ENCODE data around the gene APOBEC4. TPM values are rescaled to one million over a fixed set of nuclear protein-coding genes. Genes with fewer than 3 reads are reported as not detected.

APOBEC4 gene
- total RNA-seq, 2 donors from 2014 or later = not detected

DNA sequence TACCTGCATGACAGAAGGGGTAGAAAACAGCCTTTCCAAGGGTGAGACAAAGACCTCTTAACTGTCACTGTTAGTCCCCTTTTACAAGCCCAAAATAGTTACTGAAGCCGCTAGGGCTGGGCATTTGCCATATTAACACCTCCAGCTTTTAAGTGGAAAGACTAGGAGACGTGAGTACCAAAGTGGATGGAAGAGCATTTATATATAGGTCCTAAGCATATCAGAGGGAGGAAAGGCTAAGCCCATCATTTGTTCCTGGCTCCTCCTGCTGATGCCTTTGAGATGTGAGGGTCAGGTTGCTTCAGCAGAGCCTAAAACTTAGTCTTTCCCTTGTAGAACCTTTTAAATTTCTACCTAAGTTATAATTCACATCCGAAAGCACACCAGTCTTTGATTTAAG lies 25.7 kb upstream of the APOBEC4 start:
- Histone ChIP-seq H3K27me3 (replicated peaks; ENCODE audit: insufficient read depth) (no peaks in the 10 kb centered on the region), H3K4me1 (ENCODE audit: control insufficient read depth in 1 of 2, low read depth in 2 of 2) (no peaks in the 10 kb centered on the region), H3K4me3 (no peak overlapping the region), H3K9me3 (no peaks in the 10 kb centered on the region), H3K27ac (no peak overlapping the region), H3K36me3 (no peaks in the 10 kb centered on the region)
- TF ChIP-seq, protein P1, sequence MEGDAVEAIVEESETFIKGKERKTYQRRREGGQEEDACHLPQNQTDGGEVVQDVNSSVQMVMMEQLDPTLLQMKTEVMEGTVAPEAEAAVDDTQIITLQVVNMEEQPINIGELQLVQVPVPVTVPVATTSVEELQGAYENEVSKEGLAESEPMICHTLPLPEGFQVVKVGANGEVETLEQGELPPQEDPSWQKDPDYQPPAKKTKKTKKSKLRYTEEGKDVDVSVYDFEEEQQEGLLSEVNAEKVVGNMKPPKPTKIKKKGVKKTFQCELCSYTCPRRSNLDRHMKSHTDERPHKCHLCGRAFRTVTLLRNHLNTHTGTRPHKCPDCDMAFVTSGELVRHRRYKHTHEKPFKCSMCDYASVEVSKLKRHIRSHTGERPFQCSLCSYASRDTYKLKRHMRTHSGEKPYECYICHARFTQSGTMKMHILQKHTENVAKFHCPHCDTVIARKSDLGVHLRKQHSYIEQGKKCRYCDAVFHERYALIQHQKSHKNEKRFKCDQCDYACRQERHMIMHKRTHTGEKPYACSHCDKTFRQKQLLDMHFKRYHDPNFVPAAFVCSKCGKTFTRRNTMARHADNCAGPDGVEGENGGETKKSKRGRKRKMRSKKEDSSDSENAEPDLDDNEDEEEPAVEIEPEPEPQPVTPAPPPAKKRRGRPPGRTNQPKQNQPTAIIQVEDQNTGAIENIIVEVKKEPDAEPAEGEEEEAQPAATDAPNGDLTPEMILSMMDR (IDR thresholded peaks at IDR 0.05) = no peak
- no peak for ATAC-seq (ENCODE audit: insufficient number of reproducible peaks, low FRiP score, low read depth)
- no peak for DNase-seq (ENCODE audit: low spot score)

DNA sequence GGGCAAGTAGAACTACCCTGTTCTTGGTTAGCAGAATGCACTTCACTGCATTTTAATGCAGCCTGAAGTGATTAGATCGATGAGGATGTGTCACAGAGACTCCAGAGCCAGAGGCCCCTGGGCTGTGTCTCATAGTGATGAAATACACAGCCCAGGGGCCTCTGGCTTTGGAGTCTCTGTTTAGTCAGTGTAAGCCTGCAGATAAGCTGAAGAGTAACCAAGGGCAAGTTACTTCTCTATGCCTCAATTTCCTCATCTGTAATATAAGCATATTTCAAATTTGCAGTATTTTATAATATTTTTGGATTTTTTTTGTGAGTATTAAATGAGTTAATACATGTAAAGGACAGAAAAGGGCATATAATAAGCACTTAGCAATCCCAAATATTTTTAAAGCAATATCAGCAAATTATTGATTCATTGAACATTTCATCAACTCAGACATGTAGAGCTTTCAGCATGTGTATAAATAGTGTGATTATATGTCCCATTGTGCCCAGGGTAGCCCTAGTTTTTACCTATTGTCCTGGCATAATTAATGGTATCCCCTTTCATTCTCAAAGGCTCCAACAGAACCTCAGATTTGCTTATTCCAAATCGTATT lies 23.6 kb upstream of the APOBEC4 start:
- H3K4me3 ChIP-seq = no peak overlapping the region
- TF ChIP-seq, protein P1 (IDR thresholded peaks at IDR 0.05) = no peak
- ATAC-seq (ENCODE audit: insufficient number of reproducible peaks, low FRiP score, low read depth) = no peak

DNA sequence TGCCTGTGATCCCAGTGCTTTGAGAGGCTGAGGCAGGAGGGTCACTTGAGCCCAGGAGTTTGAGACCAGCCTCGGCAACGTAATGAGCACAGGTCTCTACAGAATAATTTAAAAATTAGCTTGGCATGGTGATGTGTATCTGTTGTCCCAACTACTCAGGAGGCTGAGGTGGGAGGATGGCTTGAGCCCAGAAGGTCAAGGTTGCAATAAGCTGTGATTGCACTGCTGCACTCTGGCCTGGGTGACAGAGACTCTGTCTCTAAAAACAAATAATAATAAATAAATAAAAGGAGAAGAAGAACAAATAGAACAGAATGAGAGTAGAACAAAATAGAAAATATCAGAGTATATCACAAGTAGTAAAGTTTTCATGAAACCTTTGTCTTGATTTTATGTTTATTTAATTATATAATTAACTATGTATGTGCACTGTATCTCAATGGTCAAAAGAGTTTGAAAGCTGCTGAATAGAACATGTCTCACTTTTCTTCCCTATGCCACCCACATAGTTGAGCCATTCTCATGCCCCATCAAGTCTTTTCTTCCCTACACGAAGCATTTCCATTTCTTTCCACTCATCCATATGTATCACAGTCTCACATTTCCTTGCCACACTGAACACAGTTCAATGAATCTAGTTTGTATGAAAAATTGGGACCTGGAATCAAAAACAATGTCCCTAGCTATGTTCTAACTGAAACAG lies 22.9 kb upstream of the APOBEC4 start:
- DNase-seq (ENCODE audit: low spot score) (no peak), ATAC-seq (ENCODE audit: insufficient number of reproducible peaks, low FRiP score, low read depth) (no peak)
- no peak overlapping the region for H3K4me3 ChIP-seq
- no peaks in the 10 kb centered on the region for H3K4me1 ChIP-seq (ENCODE audit: control insufficient read depth in 1 of 2, low read depth in 2 of 2)
- H3K27me3 ChIP-seq (replicated peaks; ENCODE audit: insufficient read depth) = no peaks in the 10 kb centered on the region
- H3K9me3 ChIP-seq = peaks cover 4% of the 10 kb centered on the region
- TF ChIP-seq, protein P1 (IDR thresholded peaks at IDR 0.05) = no peak
- no peaks in the 10 kb centered on the region for H3K36me3 ChIP-seq
- H3K27ac ChIP-seq = no peak overlapping the region

More for the DNA sequence above, 23.6 kb upstream of the APOBEC4 start:
- H3K36me3 ChIP-seq = no peaks in the 10 kb centered on the region
- DNase-seq (ENCODE audit: low spot score) = no peak
- H3K4me1 ChIP-seq (ENCODE audit: control insufficient read depth in 1 of 2, low read depth in 2 of 2) = no peaks in the 10 kb centered on the region
- H3K27ac ChIP-seq = no peak overlapping the region
- H3K9me3 ChIP-seq = no peaks in the 10 kb centered on the region
- H3K27me3 ChIP-seq (replicated peaks; ENCODE audit: insufficient read depth) = no peaks in the 10 kb centered on the region

DNA sequence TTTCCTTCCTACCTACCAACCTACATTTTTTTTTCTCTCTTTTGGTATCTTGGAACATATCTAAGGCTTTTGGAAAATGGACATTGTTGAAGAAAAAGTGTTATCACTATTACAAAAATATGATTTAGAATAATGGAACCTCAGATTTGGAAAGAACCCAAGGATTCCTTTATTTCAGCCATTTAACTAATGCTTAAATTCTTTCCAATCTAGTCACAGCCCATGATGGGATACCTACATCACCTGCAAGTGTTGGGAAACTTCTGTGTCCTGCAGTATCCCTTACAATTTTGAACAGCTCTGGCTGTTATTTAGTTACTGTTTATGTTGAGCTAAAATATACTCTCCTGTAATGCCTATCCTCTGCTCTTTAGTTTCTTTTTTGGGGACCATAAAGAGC lies 22.3 kb upstream of the APOBEC4 start:
- H3K27ac ChIP-seq = no peak overlapping the region
- peaks cover 4% of the 10 kb centered on the region for H3K9me3 ChIP-seq
- no peak for ATAC-seq (ENCODE audit: insufficient number of reproducible peaks, low FRiP score, low read depth)
- H3K27me3 ChIP-seq (replicated peaks; ENCODE audit: insufficient read depth) = no peaks in the 10 kb centered on the region
- TF ChIP-seq, protein P1 (IDR thresholded peaks at IDR 0.05) = no peak
- no peak for DNase-seq (ENCODE audit: low spot score)
- H3K4me3 ChIP-seq = no peak overlapping the region
- H3K36me3 ChIP-seq = no peaks in the 10 kb centered on the region
- H3K4me1 ChIP-seq (ENCODE audit: control insufficient read depth in 1 of 2, low read depth in 2 of 2) = no peaks in the 10 kb centered on the region

DNA sequence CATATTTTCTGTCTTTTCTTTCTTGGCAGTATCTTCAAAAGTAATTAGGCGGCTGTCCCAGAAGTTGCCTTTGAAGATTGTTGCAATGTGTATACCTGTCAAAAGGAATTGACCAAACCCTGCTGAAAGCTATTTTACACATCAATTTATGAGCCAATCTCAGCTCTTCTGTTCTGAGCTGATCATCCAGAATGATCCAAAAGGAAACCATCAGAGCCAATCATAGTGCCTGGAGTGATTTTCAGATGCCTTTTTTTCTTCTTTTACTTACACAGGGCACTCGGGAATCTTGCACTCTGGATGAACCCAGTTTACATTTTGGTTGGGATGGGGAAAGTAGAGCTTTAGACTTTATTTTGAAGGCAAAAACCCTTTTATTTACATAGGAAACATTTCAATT lies 21.8 kb upstream of the APOBEC4 start:
- ATAC-seq (ENCODE audit: insufficient number of reproducible peaks, low FRiP score, low read depth) = no peak
- TF ChIP-seq, protein P1 (IDR thresholded peaks at IDR 0.05) = no peak

More for the DNA sequence above, 21.8 kb upstream of the APOBEC4 start:
- Histone ChIP-seq H3K4me3 (no peak overlapping the region), H3K27me3 (replicated peaks; ENCODE audit: insufficient read depth) (no peaks in the 10 kb centered on the region), H3K27ac (no peak overlapping the region), H3K9me3 (peaks cover 4% of the 10 kb centered on the region), H3K4me1 (ENCODE audit: control insufficient read depth in 1 of 2, low read depth in 2 of 2) (no peaks in the 10 kb centered on the region), H3K36me3 (no peaks in the 10 kb centered on the region)
- no peak for DNase-seq (ENCODE audit: low spot score)

Measured in thoracic aorta (tissue), 2 donors.